WTC11 (cell line): ENCODE results near the gene CTNND2.

Experiments
- CTCF ChIP-seq: fragments of 200-600 bp; IDR thresholded peaks from 2 replicates; pipeline ENCODE4 v1.8.0; 2022; ENCODE audit warnings: antibody characterized with exemption
- ERG ChIP-seq: fragments of 250-450 bp; sonication (Bioruptor Pico); IDR thresholded peaks from 2 replicates; pipeline ENCODE4 v1.8.0; 2021; ENCODE audit warnings: mild to moderate bottlenecking
- MAX ChIP-seq: sonication (generic); formaldehyde crosslinking; IDR thresholded peaks from 2 replicates; pipeline ENCODE4 v1.8.0; 2022; ENCODE audit warnings: mild to moderate bottlenecking, missing genetic modification reagents
- NR1H2 ChIP-seq: sonication (generic); formaldehyde crosslinking; IDR thresholded peaks from 2 replicates; pipeline ENCODE4 v1.9.0; 2021; ENCODE audit warnings: mild to moderate bottlenecking, moderate library complexity, missing genetic modification reagents
- OVOL2 ChIP-seq: fragments of 250-450 bp; sonication (Bioruptor Pico); IDR thresholded peaks from 2 replicates; pipeline ENCODE4 v1.9.0; 2021; ENCODE audit warnings: mild to moderate bottlenecking, borderline replicate concordance
- RORB ChIP-seq: fragments of 250-450 bp; sonication (Bioruptor Pico); IDR thresholded peaks from 2 replicates; pipeline ENCODE4 v1.9.0; 2021; ENCODE audit warnings: mild to moderate bottlenecking
- SP1 ChIP-seq: sonication (generic); formaldehyde crosslinking; conservative IDR thresholded peaks from 2 replicates; pipeline ENCODE4 v1.8.1; 2022; ENCODE audit warnings: missing genetic modification reagents

GRCh38 chr5:11056560-11056959 lies 847.7 kb downstream of the CTNND2 start:
- no peak for TF ChIP-seq RORB (CRISPR knock-in tag)
- TF ChIP-seq ERG (CRISPR knock-in tag), result no peak
- TF ChIP-seq CTCF, result no peak
- no peak for TF ChIP-seq OVOL2 (CRISPR knock-in tag)
- no peak for TF ChIP-seq MAX
- TF ChIP-seq NR1H2, result no peak
- TF ChIP-seq SP1 (CRISPR knock-in tag), result no peak
